KMS-11 (cell line): ENCODE measurements around the gene DNAJC13.
A peak's percentile ranks its signal among the peaks of the same experiment; 100 is the strongest.

Source experiments
- H2AFZ ChIP-seq: fragments of 200-600 bp; sonication (generic); 2 replicates; pipeline ENCODE4 v1.6.1; 2016; ENCODE audit warnings: antibody characterized with exemption, mixed run types, low read depth
- H3K27ac ChIP-seq: fragments of 200-600 bp; sonication (generic); 2 replicates; pipeline ENCODE4 v1.6.1; 2016; ENCODE audit warnings: mild to moderate bottlenecking, mixed run types
- H3K27me3 ChIP-seq: fragments of 200-600 bp; sonication (generic); 2 replicates; pipeline ENCODE4 v1.6.1; 2017; ENCODE audit warnings: mild to moderate bottlenecking, low read depth, mixed run types, moderate library complexity; ENCODE audit not compliant: insufficient read depth
- H3K36me3 ChIP-seq: fragments of 200-600 bp; sonication (generic); 2 replicates; pipeline ENCODE4 v1.6.1; 2017; ENCODE audit warnings: mild to moderate bottlenecking, mixed run types; ENCODE audit not compliant: insufficient read depth
- H3K4me1 ChIP-seq: fragments of 200-600 bp; sonication (generic); 2 replicates; pipeline ENCODE4 v1.6.1; 2016; ENCODE audit warnings: mild to moderate bottlenecking, low read depth, mixed run types; ENCODE audit not compliant: poor library complexity, severe bottlenecking
- H3K4me2 ChIP-seq: fragments of 200-600 bp; sonication (generic); 2 replicates; pipeline ENCODE4 v1.7.0; 2016; ENCODE audit warnings: mild to moderate bottlenecking, mixed run types
- H3K4me3 ChIP-seq: fragments of 200-600 bp; sonication (generic); IDR thresholded peaks from 2 replicates; pipeline ENCODE4 v1.6.1; 2017; ENCODE audit warnings: low read depth, low read length, mixed read lengths; ENCODE audit not compliant: insufficient read depth
- H3K79me2 ChIP-seq: fragments of 200-600 bp; sonication (generic); 2 replicates; pipeline ENCODE4 v1.6.1; 2016; ENCODE audit warnings: low read depth, mixed run types; ENCODE audit not compliant: insufficient read depth
- H3K9ac ChIP-seq: fragments of 200-600 bp; sonication (generic); 2 replicates; pipeline ENCODE4 v1.6.1; 2016; ENCODE audit warnings: mild to moderate bottlenecking, mixed run types
- H4K20me1 ChIP-seq: fragments of 200-600 bp; sonication (generic); 2 replicates; pipeline ENCODE4 v1.6.1; 2016; ENCODE audit warnings: mild to moderate bottlenecking, mixed run types; ENCODE audit not compliant: insufficient read depth
- TF ChIP-seq, protein P1 (sequence below): fragments of 200-600 bp; sonication (generic); conservative IDR thresholded peaks from 2 replicates; pipeline ENCODE4 v1.6.1; 2017; ENCODE audit warnings: low read depth, mild to moderate bottlenecking, antibody characterized with exemption, low read length, moderate library complexity, mixed read lengths

DNAJC13 gene

GRCh38 chr3:132435224-132435910 lies 18.1 kb downstream of the DNAJC13 start:
- no peak overlapping the region for H3K9ac ChIP-seq
- H3K27ac ChIP-seq, result no peak overlapping the region
- no peaks in the 10 kb centered on the region for H3K4me1 ChIP-seq
- H3K4me2 ChIP-seq, result no peak overlapping the region
- no peaks in the 10 kb centered on the region for H3K27me3 ChIP-seq
- H3K36me3 ChIP-seq, result no peaks in the 10 kb centered on the region
- H2AFZ ChIP-seq, result no peak overlapping the region
- H3K79me2 ChIP-seq, result no peaks in the 10 kb centered on the region
- H3K4me3 ChIP-seq, result no peak overlapping the region
- TF ChIP-seq, protein P1, sequence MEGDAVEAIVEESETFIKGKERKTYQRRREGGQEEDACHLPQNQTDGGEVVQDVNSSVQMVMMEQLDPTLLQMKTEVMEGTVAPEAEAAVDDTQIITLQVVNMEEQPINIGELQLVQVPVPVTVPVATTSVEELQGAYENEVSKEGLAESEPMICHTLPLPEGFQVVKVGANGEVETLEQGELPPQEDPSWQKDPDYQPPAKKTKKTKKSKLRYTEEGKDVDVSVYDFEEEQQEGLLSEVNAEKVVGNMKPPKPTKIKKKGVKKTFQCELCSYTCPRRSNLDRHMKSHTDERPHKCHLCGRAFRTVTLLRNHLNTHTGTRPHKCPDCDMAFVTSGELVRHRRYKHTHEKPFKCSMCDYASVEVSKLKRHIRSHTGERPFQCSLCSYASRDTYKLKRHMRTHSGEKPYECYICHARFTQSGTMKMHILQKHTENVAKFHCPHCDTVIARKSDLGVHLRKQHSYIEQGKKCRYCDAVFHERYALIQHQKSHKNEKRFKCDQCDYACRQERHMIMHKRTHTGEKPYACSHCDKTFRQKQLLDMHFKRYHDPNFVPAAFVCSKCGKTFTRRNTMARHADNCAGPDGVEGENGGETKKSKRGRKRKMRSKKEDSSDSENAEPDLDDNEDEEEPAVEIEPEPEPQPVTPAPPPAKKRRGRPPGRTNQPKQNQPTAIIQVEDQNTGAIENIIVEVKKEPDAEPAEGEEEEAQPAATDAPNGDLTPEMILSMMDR, result no peak
- H4K20me1 ChIP-seq, result no peaks in the 10 kb centered on the region

GRCh38 chr3:132435911-132436425 lies 18.7 kb downstream of the DNAJC13 start:
- no peak overlapping the region for H3K4me2 ChIP-seq
- H3K4me3 ChIP-seq, result no peak overlapping the region
- no peaks in the 10 kb centered on the region for H3K79me2 ChIP-seq
- H3K27ac ChIP-seq, result no peak overlapping the region
- H3K4me1 ChIP-seq, result no peaks in the 10 kb centered on the region
- H2AFZ ChIP-seq, result no peak overlapping the region
- no peaks in the 10 kb centered on the region for H4K20me1 ChIP-seq
- H3K36me3 ChIP-seq, result no peaks in the 10 kb centered on the region
- H3K27me3 ChIP-seq, result no peaks in the 10 kb centered on the region
- H3K9ac ChIP-seq, result no peak overlapping the region
- TF ChIP-seq, protein P1, result no peak

GRCh38 chr3:132443421-132443820 lies 26.1 kb downstream of the DNAJC13 start:
- Histone ChIP-seq H3K79me2 (peaks cover 4% of the 10 kb centered on the region; the same call in 1 of the 2 replicates), H3K9ac (no peak overlapping the region), H3K4me3 (no peak overlapping the region), H3K27me3 (no peaks in the 10 kb centered on the region), H2AFZ (no peak overlapping the region), H3K27ac (no peak overlapping the region), H3K4me1 (peaks cover 46% of the 10 kb centered on the region), H4K20me1 (no peaks in the 10 kb centered on the region), H3K4me2 (no peak overlapping the region), H3K36me3 (no peaks in the 10 kb centered on the region)
- TF ChIP-seq, protein P1, result no peak

GRCh38 chr3:132444383-132444782 lies 27.1 kb downstream of the DNAJC13 start:
- TF ChIP-seq, protein P1, result no peak
- H3K4me2 ChIP-seq, result peak overlapping the region; percentile 13; the same call in 1 of the 2 replicates
- no peaks in the 10 kb centered on the region for H3K27me3 ChIP-seq
- H4K20me1 ChIP-seq, result no peaks in the 10 kb centered on the region
- peaks cover 4% of the 10 kb centered on the region; the same call in 1 of the 2 replicates for H3K79me2 ChIP-seq
- no peak overlapping the region for H2AFZ ChIP-seq
- H3K36me3 ChIP-seq, result no peaks in the 10 kb centered on the region
- H3K4me3 ChIP-seq, result no peak overlapping the region
- H3K9ac ChIP-seq, result no peak overlapping the region
- no peak overlapping the region for H3K27ac ChIP-seq
- H3K4me1 ChIP-seq, result peaks cover 56% of the 10 kb centered on the region
